SU-DHL-6 (cell line): Measurements from ENCODE around the gene CHMP4B.

Source experiments
- H2AFZ ChIP-seq: fragments of 200-600 bp; sonication (generic); 2 replicates; pipeline ENCODE4 v1.6.1; 2014; ENCODE audit warnings: low read depth, mild to moderate bottlenecking, moderate library complexity, mixed read lengths, antibody characterized with exemption, low read length; ENCODE audit not compliant: severe bottlenecking
- H3F3A ChIP-seq: fragments of 200-600 bp; shearing (Covaris generic); 2 replicates; pipeline ENCODE4 v1.6.0; 2016; ENCODE audit warnings: antibody characterized with exemption, mild to moderate bottlenecking; ENCODE audit not compliant: insufficient read depth
- H3K27ac ChIP-seq: fragments of 200-600 bp; sonication (generic); 2 replicates; pipeline ENCODE4 v1.5.1; 2016; ENCODE audit warnings: low read depth, mild to moderate bottlenecking, low read length, moderate library complexity, mixed read lengths
- H3K27me3 ChIP-seq: fragments of 200-600 bp; sonication (generic), shearing (Covaris generic); 2 replicates; pipeline ENCODE4 v1.6.0; 2014; ENCODE audit warnings: mild to moderate bottlenecking, low read length
- H3K36me3 ChIP-seq: fragments of 200-600 bp; sonication (generic); 2 replicates; pipeline ENCODE4 v1.6.1; 2014; ENCODE audit warnings: mild to moderate bottlenecking, low read length, mixed read lengths
- H3K4me2 ChIP-seq: fragments of 300-600, 200-600 bp; shearing (Covaris generic), sonication (generic); 2 replicates; pipeline ENCODE4 v1.6.0; 2014; ENCODE audit warnings: low read length, low read depth, mild to moderate bottlenecking; ENCODE audit not compliant: poor library complexity, severe bottlenecking
- H3K4me3 ChIP-seq: fragments of 200-600 bp; sonication (generic); 2 replicates; pipeline ENCODE4 v1.5.1; 2014; ENCODE audit warnings: antibody characterized with exemption, low read length, mild to moderate bottlenecking, mixed read lengths; ENCODE audit not compliant: insufficient read depth, poor library complexity, severe bottlenecking
- H3K79me2 ChIP-seq: fragments of 200-600 bp; sonication (generic); 2 replicates; pipeline ENCODE4 v1.6.1; 2014; ENCODE audit warnings: mild to moderate bottlenecking, low read length, moderate library complexity; ENCODE audit not compliant: insufficient read depth
- H3K9ac ChIP-seq: fragments of 200-600 bp; sonication (generic); 2 replicates; pipeline ENCODE4 v1.7.0; 2014; ENCODE audit warnings: mild to moderate bottlenecking, low read length
- H3K9me2 ChIP-seq: fragments of 200-600 bp; sonication (generic); replicated peaks from 2 replicates; pipeline ENCODE4 v1.6.1; 2014; ENCODE audit warnings: low read length; ENCODE audit not compliant: insufficient read depth
- H3K9me3 ChIP-seq: fragments of 200-600 bp; sonication (generic); 2 replicates; pipeline ENCODE4 v1.6.1; 2014; ENCODE audit warnings: low read length, mixed read lengths; ENCODE audit not compliant: insufficient read depth
- H4K20me1 ChIP-seq: fragments of 200-600 bp; sonication (generic); 2 replicates; pipeline ENCODE4 v1.6.1; 2014; ENCODE audit warnings: low read depth, mild to moderate bottlenecking, antibody characterized with exemption, low read length, moderate library complexity, mixed read lengths
- CTCF ChIP-seq: fragments of 200-600 bp; sonication (generic); IDR thresholded peaks from one replicate; pipeline ENCODE4 v1.5.1; 2017; ENCODE audit warnings: antibody characterized with exemption, mild to moderate bottlenecking, low read length, moderate library complexity; ENCODE audit not compliant: insufficient read depth, poor library complexity, severe bottlenecking
- EZH2phosphoT487 ChIP-seq: fragments of 200-600 bp; sonication (generic), shearing (Covaris generic); conservative IDR thresholded peaks from 2 replicates; pipeline ENCODE4 v1.6.1; 2018; ENCODE audit warnings: mild to moderate bottlenecking, antibody characterized with exemption, low read length, moderate library complexity, mixed read lengths

CHMP4B gene

GRCh38 chr20:33811776-33812151, 616 bp downstream of the CHMP4B start:
- Histone ChIP-seq H3K9me3 (no peaks in the 10 kb centered on the region), H3K4me2 (peak overlapping the region; percentile 74), H4K20me1 (peaks cover 10% of the 10 kb centered on the region; the same call in 1 of the 2 replicates), H2AFZ (no peak overlapping the region), H3K79me2 (peaks cover 55% of the 10 kb centered on the region), H3K9me2 (no peaks in the 10 kb centered on the region), H3K36me3 (0 out of 2 replicates have a peak, but pooled peaks cover 4% of the 10 kb centered on the region), H3K9ac (peak overlapping the region; percentile 92), H3K27me3 (no peaks in the 10 kb centered on the region), H3F3A (no peaks in the 10 kb centered on the region), H3K27ac (peak overlapping the region; percentile 81), H3K4me3 (peak overlapping the region; percentile 94)
- no peak for TF ChIP-seq EZH2phosphoT487
- TF ChIP-seq CTCF = no peak

- Histone ChIP-seq H3K4me2 (peak overlapping the region; percentile 74), H3K27me3 (no peaks in the 10 kb centered on the region), H3K79me2 (peaks cover 60% of the 10 kb centered on the region), H3K9me2 (no peaks in the 10 kb centered on the region), H4K20me1 (peaks cover 10% of the 10 kb centered on the region; the same call in 1 of the 2 replicates), H3K9ac (peak overlapping the region; percentile 92), H3K9me3 (no peaks in the 10 kb centered on the region), H3K27ac (peak overlapping the region; percentile 81), H3K36me3 (0 out of 2 replicates have a peak, but pooled peaks cover 4% of the 10 kb centered on the region), H3K4me3 (peak overlapping the region; percentile 94), H2AFZ (no peak overlapping the region), H3F3A (0 out of 2 replicates have a peak, but pooled peaks cover under 1% of the 10 kb centered on the region)
- no peak for TF ChIP-seq EZH2phosphoT487
- no peak for TF ChIP-seq CTCF
These were observed 1.2 kb downstream of the CHMP4B start for GRCh38 chr20:33812152-33812849.

GRCh38 chr20:33812908-33813462, 1.8 kb downstream of the CHMP4B start:
- peak overlapping the region; percentile 81 for H3K27ac ChIP-seq
- H3K36me3 ChIP-seq = 0 out of 2 replicates have a peak, but pooled peaks cover 4% of the 10 kb centered on the region
- H3K9ac ChIP-seq = peak overlapping the region; percentile 92
- TF ChIP-seq CTCF (no peak), EZH2phosphoT487 (no peak)
- 0 out of 2 replicates have a peak, but pooled peaks cover 8% of the 10 kb centered on the region for H3F3A ChIP-seq
- H4K20me1 ChIP-seq = peaks cover 10% of the 10 kb centered on the region; the same call in 1 of the 2 replicates
- no peaks in the 10 kb centered on the region for H3K9me3 ChIP-seq
- no peaks in the 10 kb centered on the region for H3K9me2 ChIP-seq
- no peak overlapping the region for H2AFZ ChIP-seq
- H3K4me3 ChIP-seq = peak overlapping the region; percentile 94
- no peaks in the 10 kb centered on the region for H3K27me3 ChIP-seq
- peaks cover 67% of the 10 kb centered on the region for H3K79me2 ChIP-seq
- H3K4me2 ChIP-seq = peak overlapping the region; percentile 74
